MCF 10A (cell line): Measurements from ENCODE around the gene FRAS1. TPM values are rescaled to one million over a fixed set of nuclear protein-coding genes. Genes with fewer than 3 reads are reported as not detected.
"Not testable (repeated sequence)": the region's sequence is repeated elsewhere in the genome, so short reads cannot be mapped to it uniquely, and the experiment has no call there.

ENCODE experiments used
- BruUV-seq: library from RNA; stranded (reverse); fragments of 400-500 nt; replicated peaks from 2 replicates; lab custom pipeline; 2021; lab: Mats Ljungman, UMichigan
- CTCF ChIA-PET: fragments of 300-600 bp; sonication (Branson Sonifier 250); formaldehyde crosslinking; extraction: SDS; loops from one replicate; lab custom pipeline; 2021; ENCODE audit warnings: antibody characterized with exemption, inconsistent platforms; lab: Yijun Ruan, JAX
- POLR2A ChIA-PET: fragments of 300-600, 350-650 bp; sonication (Branson Sonifier 250); formaldehyde crosslinking; extraction: SDS; loops from one replicate; lab custom pipeline; 2020; ENCODE audit warnings: antibody characterized with exemption, inconsistent platforms; lab: Yijun Ruan, JAX
- DNase-seq: peaks from one replicate; pipeline ENCODE4 v3.0.0-alpha.2; 2018; ENCODE audit not compliant: unreplicated experiment
- H3K27ac Mint-ChIP-seq: one replicate; pipeline ENCODE4 v1.8.0; 2022; ENCODE audit warnings: mild to moderate bottlenecking, low read depth, mixed read lengths; ENCODE audit not compliant: unreplicated experiment
- H3K27me3 Mint-ChIP-seq: one replicate; pipeline ENCODE4 v1.8.0; 2022; ENCODE audit warnings: mixed read lengths; ENCODE audit not compliant: insufficient read depth, unreplicated experiment
- H3K36me3 Mint-ChIP-seq: one replicate; pipeline ENCODE4 v1.8.0; 2022; ENCODE audit warnings: mild to moderate bottlenecking, moderate library complexity, mixed read lengths; ENCODE audit not compliant: insufficient read depth, unreplicated experiment
- H3K4me1 Mint-ChIP-seq: one replicate; pipeline ENCODE4 v1.8.0; 2022; ENCODE audit warnings: mixed read lengths; ENCODE audit not compliant: insufficient read depth, unreplicated experiment
- H3K4me3 Mint-ChIP-seq: one replicate; pipeline ENCODE4 v1.8.0; 2022; ENCODE audit warnings: mild to moderate bottlenecking, moderate library complexity, mixed read lengths; ENCODE audit not compliant: unreplicated experiment
- H3K9me3 Mint-ChIP-seq: one replicate; pipeline ENCODE4 v1.8.0; 2022; ENCODE audit warnings: mixed read lengths; ENCODE audit not compliant: unreplicated experiment
- CTCF ChIP-seq: fragments of 200-600 bp; IDR thresholded peaks from one replicate; pipeline ENCODE4 v1.8.0; 2022; ENCODE audit warnings: antibody characterized with exemption, mild to moderate bottlenecking; ENCODE audit not compliant: unreplicated experiment
- intact Hi-C: fragments of 100-400 bp; cut with micrococcal nuclease; formaldehyde crosslinking; loops from 2 replicates; pipeline ENCODE4 v1.14.1; 2022
- total RNA-seq: library from RNA; stranded (reverse); gene quantifications from 2 replicates; pipeline ENCODE4 v1.2.3, GENCODE V29; 2022

FRAS1 gene
- total RNA-seq, 1 experiment from 2014 or later = 2.0 TPM

- no peak for TF ChIP-seq CTCF
- H3K4me1 Mint-ChIP-seq = no peaks in the 10 kb centered on the region
- intact Hi-C loops = no loop called here
These were observed 147.1 kb downstream of the FRAS1 start for GRCh38 chr4:78204176-78204575.

GRCh38 chr4:78205591-78205990 is 148.5 kb downstream of the FRAS1 start:
- no peak for TF ChIP-seq CTCF
- ChIA-PET CTCF (no interaction called here), POLR2A (no interaction called here)
- BruUV-seq = no TSS peak
- H3K27me3 Mint-ChIP-seq = no peaks in the 10 kb centered on the region
- H3K4me3 Mint-ChIP-seq = no peak overlapping the region
- no peak for DNase-seq
- H3K36me3 Mint-ChIP-seq = no peaks in the 10 kb centered on the region
- H3K27ac Mint-ChIP-seq = no peak overlapping the region
- no peaks in the 10 kb centered on the region for H3K4me1 Mint-ChIP-seq
- no peaks in the 10 kb centered on the region for H3K9me3 Mint-ChIP-seq
- intact Hi-C loops = no loop called here

More at GRCh38 chr4:78204176-78204575, 147.1 kb downstream of the FRAS1 start:
- Mint-ChIP-seq H3K4me3 (no peak overlapping the region), H3K9me3 (no peaks in the 10 kb centered on the region), H3K27ac (no peak overlapping the region), H3K27me3 (no peaks in the 10 kb centered on the region), H3K36me3 (no peaks in the 10 kb centered on the region)
- ChIA-PET POLR2A (no interaction called here), CTCF (interaction anchor here (1.4 kb wide), 1 partner anchor 144 kb away, joined by 4 read pairs; no protein-coding TSS in a partner anchor)
- BruUV-seq = no TSS peak
- no peak for DNase-seq

- ChIA-PET POLR2A (no interaction called here), CTCF (no interaction called here)
- Mint-ChIP-seq H3K4me3 (no peak overlapping the region), H3K27ac (no peak overlapping the region), H3K36me3 (no peaks in the 10 kb centered on the region), H3K27me3 (no peaks in the 10 kb centered on the region), H3K9me3 (no peaks in the 10 kb centered on the region), H3K4me1 (no peaks in the 10 kb centered on the region)
- intact Hi-C loops = no loop called here
- no TSS peak for BruUV-seq
- no peak for DNase-seq
- TF ChIP-seq CTCF = no peak
These were observed 150.4 kb downstream of the FRAS1 start for GRCh38 chr4:78207541-78207940.

- no peak for TF ChIP-seq CTCF
- H3K4me1 Mint-ChIP-seq = no peaks in the 10 kb centered on the region
- no peak for DNase-seq
- no peaks in the 10 kb centered on the region for H3K27me3 Mint-ChIP-seq
- H3K9me3 Mint-ChIP-seq = no peaks in the 10 kb centered on the region
- ChIA-PET CTCF (no interaction called here), POLR2A (interaction anchor here (0.7 to 0.9 kb wide), 2 partner anchors 10 to 16 kb away, joined by 3 read pairs; no protein-coding TSS in a partner anchor)
- no TSS peak for BruUV-seq
- no peak overlapping the region for H3K27ac Mint-ChIP-seq
- no peaks in the 10 kb centered on the region for H3K36me3 Mint-ChIP-seq
- intact Hi-C loops = no loop called here
- H3K4me3 Mint-ChIP-seq = no peak overlapping the region
These were observed 150.8 kb downstream of the FRAS1 start for GRCh38 chr4:78207951-78208350.

GRCh38 chr4:78208896-78209295 is 151.8 kb downstream of the FRAS1 start:
- BruUV-seq, H3K4me3 Mint-ChIP-seq, H3K4me1 Mint-ChIP-seq, H3K9me3 Mint-ChIP-seq, H3K36me3 Mint-ChIP-seq, CTCF ChIA-PET, intact Hi-C loops, H3K27me3 Mint-ChIP-seq, H3K27ac Mint-ChIP-seq, DNase-seq: not testable (repeated sequence)
- POLR2A ChIA-PET = interaction anchor here (0.9 kb wide), 1 partner anchor 17 kb away, joined by 3 read pairs; no protein-coding TSS in a partner anchor
